Measurements from ENCODE around the gene UFSP2.

The UFSP2 gene

GRCh38 chr4:185424905-185425646 lies 688 bp downstream of the UFSP2 start:
- DNase-seq, result no peak

- DNase-seq, result no peak
Measured at GRCh38 chr4:185421366-185422124, 4.2 kb downstream of the UFSP2 start.

- DNase-seq, result no peak
Measured at GRCh38 chr4:185416955-185417354, 8.8 kb downstream of the UFSP2 start.

DNA sequence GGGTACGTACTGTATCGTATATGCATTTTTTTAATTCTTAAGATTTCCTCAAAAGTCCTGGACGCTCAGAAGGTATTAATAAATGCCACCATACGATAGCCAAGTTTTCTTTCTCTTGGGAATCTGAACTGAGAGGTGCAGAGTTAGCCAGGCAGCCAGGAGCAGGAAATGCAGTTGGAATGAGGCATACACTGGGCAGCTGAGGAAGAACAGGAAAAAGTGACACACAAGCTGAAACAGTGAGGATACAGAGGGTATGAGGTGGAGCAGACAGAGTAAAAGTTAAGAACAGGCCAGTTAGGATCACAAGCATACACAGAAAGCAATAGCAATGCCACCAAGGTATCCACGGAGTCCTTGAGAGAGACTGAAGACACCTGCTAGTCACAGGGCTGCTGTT lies 13.4 kb downstream of the UFSP2 start:
- DNase-seq, result no peak

- no peak for DNase-seq
Measured at GRCh38 chr4:185411849-185412248, 13.9 kb downstream of the UFSP2 start.

- DNase-seq, result no peak
Measured at GRCh38 chr4:185408432-185408831, 17.3 kb downstream of the UFSP2 start.

- DNase-seq, result no peak
Measured at GRCh38 chr4:185405296-185405999, 20.3 kb downstream of the UFSP2 start.

- DNase-seq, result no peak
Measured at GRCh38 chr4:185404031-185404430, 21.7 kb downstream of the UFSP2 start.

GRCh38 chr4:185399466-185399865 lies 26.3 kb downstream of the UFSP2 start:
- DNase-seq, result no peak

GRCh38 chr4:185398618-185399017 lies 27.1 kb downstream of the UFSP2 start:
- no peak for DNase-seq

GRCh38 chr4:185396724-185397385 lies 28.9 kb downstream of the UFSP2 start, which contains the start of gene ANKRD37:
Gene ANKRD37 (plus strand): TSS chr4:185396841. CDS start chr4:185396924, 83 bp downstream.
- DNase-seq, result no peak

DNA sequence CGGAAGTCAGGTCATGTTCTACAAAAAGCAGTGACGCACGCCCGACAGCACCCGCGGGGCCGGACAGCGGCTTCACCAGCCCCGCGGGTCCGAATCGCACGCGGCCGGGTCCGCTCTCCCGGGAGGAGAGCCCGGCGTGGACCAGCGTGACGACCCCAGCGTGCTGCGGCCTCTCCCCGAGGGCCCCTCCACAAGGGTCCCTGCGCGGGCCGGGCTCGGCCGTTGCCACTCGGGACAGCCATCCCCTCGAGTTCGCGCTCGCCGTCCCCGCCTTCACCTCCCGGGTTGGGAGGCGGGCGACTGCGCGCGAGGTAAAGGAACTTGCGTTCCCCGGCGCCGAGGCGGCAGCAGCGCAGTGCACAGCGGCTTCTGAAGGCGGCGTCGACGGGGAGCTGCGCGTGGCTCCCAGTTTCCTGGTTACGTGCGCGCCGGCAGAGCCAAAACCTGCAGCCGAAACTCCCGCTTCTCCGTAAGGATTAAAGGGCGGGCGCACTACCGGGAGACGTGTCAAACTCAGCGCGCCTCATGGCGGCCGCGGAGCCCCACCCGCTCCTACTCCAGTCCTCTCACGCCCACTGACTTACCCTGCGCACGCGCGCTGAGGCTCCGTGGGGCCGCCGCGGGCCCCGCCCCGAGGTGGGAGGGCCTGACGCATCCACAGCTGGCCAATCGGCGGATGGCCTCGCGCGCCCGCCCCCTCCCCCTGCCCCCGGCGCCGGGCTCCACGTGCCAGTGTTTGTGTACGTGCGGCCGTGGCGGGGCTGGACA lies 29.6 kb downstream of the UFSP2 start:
- DNase-seq, result peak; percentile 54

DNA sequence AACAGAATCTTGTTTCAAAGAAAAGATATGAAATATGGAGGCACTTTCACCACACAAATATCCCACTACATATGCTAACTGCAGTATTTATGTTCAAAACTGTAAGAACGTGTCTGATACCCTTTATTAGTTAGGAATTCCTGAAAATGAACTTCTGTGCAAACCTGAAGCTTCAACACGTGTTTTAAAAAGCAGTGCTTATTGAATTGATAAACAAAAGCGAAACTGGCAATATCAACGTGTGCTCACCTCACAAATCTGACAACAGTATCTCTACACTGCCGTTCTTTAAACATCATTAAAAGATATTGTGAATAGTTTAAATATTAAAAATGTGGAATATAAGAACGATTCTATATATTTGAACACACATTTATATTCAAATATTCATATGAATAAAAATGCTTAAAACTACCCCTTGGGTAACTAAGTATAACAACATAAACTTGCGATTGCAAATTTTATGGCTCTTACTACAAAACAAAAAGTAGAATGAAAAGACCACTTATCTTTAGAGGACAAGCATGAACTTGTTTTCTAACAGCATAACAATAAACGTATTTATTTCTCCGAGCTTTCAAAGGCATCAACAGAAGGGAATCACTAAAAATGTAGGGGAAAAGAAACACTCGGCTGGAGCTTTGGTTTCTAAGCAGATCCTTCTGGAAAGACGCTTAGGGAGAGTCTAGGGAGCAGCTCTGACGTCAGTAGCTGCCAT lies 30.4 kb downstream of the UFSP2 start, which contains the start of gene LRP2BP:
Gene LRP2BP (minus strand): TSS at position 687 of the 718 bp plus-strand sequence. CDS start 17,738 bp downstream, outside the sequence.
- no peak for DNase-seq

DNA sequence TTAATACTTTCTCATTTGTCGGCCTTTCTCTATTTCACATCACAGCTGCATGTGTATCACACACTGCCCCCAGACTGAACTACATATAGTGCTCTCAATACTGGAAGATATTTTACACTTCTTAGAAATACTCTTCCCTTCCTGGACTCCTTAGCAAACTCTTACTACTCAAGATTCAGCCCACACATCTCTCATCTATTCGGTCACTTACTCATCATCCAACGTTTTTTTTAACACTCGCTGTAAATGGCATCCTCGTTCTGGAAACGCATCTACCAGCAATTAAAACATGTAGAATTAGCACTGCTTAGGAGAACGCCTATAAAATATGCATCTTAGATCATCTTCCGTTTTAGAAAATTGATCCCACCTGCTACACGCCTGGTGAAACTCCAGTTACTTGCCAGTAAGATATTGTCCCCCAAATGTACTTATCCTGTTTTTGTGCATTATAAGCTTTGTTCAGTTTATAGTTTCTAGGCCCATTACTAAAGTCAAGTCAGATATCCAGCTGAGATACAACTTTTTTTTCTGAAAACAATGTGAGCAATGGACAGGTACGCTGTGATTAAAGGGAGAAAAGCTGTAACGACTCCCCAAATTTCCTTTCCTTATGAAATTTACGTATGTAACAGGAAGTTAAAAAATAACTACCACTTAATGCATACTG lies 31.1 kb downstream of the UFSP2 start:
- no peak for DNase-seq

- DNase-seq, result no peak
Measured at GRCh38 chr4:185392156-185392555, 33.6 kb downstream of the UFSP2 start.

DNA sequence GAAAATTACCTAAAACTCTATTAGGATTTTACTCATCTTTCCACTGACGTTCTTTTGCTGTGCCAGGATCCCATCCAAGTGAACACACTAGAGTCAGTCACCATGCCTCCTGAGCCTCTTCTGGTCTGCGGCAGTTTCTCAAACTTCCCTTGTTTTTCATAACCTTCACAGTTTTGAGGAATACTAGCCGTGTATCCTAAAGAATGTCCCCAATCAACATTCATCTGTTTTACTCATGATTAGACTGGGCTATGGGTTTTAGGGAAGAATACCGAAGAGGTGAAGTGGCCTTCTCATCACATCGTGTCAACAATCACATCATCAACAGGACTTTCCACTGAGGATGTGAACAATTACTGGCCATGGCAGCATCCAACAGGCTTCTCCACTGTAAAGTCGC lies 34.8 kb downstream of the UFSP2 start:
- no peak for DNase-seq

- no peak for DNase-seq
Measured at GRCh38 chr4:185387957-185388356, 37.8 kb downstream of the UFSP2 start.

GRCh38 chr4:185384930-185385331 lies 40.8 kb downstream of the UFSP2 start:
- no peak for DNase-seq

DNA sequence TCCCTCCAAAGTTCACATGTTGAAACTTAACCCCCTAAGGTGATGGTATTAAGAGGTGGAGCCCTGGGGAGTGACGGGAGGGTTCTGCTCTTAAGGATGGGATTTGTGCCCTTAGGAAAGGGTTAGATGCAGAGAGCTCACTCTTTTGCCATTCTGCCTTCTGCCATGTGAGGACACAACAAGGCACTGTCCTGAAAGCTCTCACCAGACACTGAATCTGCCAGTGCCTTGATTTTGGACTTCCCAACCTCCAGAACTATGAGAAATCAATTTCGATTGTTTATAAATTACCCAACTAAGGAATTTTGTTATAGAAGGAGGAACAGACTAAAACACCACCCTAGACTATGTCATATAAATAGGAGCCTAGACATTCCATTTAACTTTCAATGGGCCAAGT lies 41.7 kb downstream of the UFSP2 start:
- no peak for DNase-seq

DNA sequence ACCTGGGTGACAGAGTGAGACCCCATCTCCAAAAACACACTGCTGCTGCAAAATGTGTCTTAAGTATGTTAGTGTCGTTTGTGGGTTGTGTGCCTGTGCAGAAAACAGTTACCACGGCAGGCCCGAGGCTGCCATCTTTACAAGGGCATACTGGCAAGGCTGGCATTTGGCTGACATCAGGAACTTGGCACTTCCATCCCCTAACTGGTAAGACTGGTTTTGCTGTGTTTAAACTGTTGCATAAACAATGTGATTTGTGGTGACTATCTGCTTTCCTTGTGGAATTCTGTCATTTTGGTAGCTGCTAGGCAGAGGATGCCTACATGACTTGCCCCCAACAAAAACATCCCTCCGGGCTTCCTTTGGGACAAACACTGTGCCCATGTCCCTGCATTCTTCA lies 42.3 kb downstream of the UFSP2 start:
- DNase-seq, result no peak

DNA sequence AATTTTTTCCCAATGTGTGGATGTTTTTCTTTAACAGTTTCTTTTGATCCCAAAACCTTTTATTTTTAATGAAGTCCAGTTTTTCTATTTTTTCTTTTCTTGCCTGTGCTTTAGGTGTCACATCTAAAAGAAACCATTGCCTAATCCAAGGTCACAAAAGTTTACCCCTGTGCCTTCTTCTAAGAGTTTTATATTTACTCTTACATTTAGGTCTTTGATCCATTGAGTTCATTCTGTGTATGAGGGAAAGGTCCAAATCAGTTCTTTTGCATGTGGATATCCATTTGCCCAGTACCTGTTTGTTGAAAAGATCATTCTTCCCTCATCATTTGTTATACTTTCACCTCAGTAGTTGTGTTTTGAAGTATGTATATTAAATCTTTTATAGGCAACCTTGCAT lies 43.0 kb downstream of the UFSP2 start:
- DNase-seq, result no peak
